OCI-LY1 (cell line): ENCODE measurements around the gene NR5A1.

ENCODE experiments used
- EZH2 ChIP-seq: fragments of 200-600 bp; sonication (generic), shearing (Covaris generic); IDR thresholded peaks from 2 replicates; pipeline ENCODE4 v1.8.0; 2017; ENCODE audit warnings: borderline replicate concordance, mixed run types, mild to moderate bottlenecking, antibody characterized with exemption, low read length, moderate library complexity, mixed read lengths
- TF ChIP-seq, protein P1 (sequence below): fragments of 200-600 bp; sonication (generic), shearing (Covaris generic); IDR thresholded peaks from 2 replicates; pipeline ENCODE4 v1.5.1; 2017; ENCODE audit warnings: mild to moderate bottlenecking, antibody characterized with exemption, low read length, moderate library complexity, mixed read lengths

DNA sequence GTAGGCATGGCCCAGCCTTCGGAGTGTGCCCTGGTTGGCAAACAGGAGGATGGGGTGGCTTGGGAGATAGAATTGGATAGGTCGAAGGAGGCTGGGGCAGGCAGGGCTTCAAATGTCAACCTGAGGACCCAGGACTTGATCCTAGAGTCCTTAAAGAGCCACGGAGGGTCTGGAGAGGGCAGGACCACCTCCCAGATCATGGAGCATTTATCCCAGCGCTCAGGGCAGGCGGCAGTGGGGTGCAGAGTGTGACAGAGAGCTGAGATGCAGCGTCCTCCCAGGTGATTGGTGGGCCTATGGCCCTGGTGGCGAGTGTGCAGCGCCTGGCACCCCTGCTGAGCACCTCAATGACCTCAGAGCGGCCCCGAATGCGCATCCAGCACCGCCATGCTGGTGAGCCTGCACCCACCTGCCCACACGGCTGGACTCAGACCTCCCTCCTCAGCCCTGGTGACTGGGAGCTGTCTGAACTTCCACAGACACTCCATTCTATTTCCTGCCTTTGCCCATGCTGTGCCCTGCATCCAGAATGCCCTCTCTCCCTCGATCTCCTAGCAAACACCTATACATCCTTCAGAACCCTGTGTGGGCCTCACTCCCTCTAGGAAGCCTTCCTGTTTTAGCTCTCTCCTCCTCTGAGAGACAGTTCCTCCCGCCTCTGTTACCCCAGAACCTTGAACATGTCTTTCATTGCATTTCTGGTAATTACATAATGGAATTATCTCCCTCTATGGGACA, 50.7 kb downstream of the NR5A1 start:
- TF ChIP-seq, protein P1, sequence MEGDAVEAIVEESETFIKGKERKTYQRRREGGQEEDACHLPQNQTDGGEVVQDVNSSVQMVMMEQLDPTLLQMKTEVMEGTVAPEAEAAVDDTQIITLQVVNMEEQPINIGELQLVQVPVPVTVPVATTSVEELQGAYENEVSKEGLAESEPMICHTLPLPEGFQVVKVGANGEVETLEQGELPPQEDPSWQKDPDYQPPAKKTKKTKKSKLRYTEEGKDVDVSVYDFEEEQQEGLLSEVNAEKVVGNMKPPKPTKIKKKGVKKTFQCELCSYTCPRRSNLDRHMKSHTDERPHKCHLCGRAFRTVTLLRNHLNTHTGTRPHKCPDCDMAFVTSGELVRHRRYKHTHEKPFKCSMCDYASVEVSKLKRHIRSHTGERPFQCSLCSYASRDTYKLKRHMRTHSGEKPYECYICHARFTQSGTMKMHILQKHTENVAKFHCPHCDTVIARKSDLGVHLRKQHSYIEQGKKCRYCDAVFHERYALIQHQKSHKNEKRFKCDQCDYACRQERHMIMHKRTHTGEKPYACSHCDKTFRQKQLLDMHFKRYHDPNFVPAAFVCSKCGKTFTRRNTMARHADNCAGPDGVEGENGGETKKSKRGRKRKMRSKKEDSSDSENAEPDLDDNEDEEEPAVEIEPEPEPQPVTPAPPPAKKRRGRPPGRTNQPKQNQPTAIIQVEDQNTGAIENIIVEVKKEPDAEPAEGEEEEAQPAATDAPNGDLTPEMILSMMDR = no peak
- TF ChIP-seq EZH2 = no peak
